Measurements from ENCODE around the gene CKAP4.

The CKAP4 gene

DNA sequence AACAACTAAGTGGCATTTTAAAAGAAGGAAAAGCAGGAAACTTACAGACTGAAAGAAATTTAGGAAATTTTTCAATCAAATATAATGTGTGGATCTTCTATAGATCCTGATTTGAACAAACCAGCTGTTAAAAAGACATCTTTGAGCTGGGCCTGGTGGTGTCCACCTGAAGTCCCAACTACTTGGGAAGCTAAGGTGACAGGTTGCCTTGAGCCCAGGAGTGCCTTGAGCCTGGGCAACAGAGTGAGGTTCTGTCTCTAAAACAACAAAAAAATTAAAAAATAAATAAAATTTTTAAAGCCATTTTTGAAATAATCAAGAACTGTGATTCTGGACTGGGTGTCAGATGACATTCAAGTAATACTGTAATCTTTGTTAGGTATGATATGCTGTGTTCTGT is 7.0 kb downstream of the CKAP4 start:
- no peak for DNase-seq (ENCODE audit: low spot score)

DNA sequence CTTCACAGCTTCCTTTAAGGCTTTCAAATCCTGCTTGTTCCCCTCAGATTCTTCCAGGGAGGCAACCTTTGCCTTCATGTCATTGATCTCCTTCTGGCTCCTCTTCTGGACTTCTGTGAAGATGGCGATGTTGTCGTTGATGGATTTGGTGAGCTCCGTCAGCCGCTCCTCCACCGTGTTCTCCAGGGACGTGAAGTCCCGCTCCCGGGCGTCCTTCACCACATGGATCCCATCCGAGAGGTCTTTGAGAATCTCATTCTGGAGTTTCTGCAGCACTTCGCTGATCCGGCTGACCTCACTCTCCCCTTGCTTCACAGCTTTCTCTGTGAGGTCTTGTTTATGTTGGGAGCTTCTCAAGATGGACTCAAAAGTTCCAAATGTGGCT is 7.9 kb downstream of the CKAP4 start:
- no peak for DNase-seq (ENCODE audit: low spot score)

DNA sequence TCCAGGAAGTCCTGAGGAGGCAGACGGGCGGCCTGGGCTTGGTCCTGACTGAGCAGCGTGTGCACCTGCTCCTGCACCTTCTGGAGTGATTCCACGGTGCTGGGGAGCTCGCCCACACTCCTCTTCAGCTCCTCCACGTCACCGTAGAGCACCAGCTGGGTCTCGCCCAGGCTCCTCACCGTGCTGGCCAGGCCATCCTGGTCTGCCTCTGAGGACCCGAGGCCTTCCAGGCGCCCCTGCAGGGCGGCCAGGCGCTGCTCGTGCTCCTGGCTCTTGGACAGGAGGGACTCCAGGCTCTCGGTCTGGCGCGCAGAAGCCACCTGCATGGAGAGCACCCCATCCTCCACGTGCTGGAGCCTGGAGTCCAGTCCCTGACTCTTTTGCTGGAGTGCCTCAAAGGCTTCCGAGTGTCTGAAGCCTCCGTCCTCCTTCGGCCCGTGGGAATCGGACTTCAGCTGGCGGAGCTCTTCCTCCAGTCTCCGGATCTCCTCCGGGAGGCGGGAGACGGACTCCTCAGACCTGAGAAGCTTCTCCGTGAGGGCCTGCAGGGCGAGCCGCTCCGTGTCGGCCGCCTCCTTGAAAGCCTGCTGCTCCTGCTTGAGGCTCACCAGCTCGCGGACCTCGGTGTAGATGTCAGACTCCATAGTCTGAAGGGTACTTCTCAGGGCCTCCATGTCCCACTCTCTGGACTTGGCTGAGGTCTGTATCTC is 8.4 kb downstream of the CKAP4 start:
- DNase-seq (ENCODE audit: low spot score), result no peak

DNA sequence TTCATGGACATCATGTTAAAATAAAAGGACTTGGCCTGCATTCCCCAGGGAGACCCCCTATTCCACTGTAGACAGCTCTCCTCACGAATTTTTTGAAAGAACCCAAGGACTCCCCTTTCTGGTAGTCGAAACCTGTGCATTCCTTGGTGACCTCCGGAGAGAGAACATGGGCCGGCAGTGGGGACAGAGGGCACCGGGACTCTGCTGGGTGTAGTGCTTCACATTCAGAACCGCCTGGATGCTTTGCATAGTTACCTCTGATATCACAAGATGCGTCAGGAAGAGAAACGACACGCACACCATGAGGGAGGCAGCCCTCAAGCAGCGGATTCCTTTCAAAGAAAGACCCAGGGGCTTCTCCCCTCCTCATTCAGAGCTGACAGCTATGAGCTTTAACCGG is 9.7 kb downstream of the CKAP4 start:
- DNase-seq (ENCODE audit: low spot score), result no peak

DNA sequence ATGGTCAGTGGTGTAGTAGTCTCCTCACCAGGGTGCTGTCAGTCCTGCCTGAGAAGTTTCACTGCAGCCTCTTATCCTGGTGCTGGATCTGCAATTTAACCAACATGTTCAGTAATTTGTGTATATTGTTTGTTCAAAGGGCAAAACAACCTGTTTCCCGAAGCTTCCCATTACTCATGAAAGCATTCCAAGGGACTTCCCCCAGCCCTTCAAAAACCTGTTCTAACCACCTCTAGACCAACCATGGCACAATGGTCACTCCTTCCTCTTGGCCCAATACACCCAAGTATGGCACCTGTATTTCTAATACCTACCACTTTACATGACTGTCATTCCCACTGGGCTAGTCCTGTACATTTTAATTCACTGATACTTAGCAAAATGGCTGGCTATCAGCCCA is 12.1 kb downstream of the CKAP4 start:
- no peak for DNase-seq (ENCODE audit: low spot score)

DNA sequence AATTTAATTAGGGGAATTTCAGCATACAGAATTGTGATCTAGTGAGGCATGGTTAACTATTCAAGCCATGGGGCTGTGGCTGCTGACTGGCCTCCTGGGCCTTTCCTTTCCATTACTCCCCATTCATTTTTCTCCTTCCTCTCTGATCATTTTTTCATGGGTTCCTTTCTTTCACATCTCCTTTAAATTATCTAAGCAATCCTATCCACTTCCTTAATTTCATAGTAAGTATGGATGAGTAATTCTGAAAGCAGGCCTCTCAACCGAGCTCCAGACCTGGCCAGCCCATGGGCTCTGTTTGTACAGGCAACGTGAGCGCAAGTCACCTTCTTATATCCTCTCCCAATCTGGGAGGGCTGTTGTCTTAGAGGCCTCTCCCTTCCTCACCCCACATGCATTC is 13.4 kb downstream of the CKAP4 start:
- no peak for DNase-seq (ENCODE audit: low spot score)

DNA sequence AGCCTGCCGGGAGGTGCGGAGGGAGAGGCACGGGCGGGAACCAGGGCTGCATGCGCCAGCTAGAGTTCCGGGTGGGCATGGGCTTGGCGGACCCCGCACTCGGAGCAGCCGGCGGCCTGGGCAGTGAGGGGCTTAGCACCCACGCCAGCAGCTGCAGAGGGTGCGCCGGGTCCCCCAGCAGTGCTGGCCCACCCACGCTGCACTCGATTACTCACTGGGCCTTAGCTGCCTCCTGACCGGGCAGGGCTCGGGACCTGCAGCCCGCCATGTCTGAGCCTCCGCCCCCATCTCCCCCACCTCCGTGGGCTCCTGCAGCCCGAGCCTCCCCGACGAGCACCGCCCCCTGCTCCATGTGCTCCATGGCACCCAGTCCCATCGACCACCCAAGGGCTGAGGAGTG is 14.8 kb downstream of the CKAP4 start:
- no peak for DNase-seq (ENCODE audit: low spot score)

DNA sequence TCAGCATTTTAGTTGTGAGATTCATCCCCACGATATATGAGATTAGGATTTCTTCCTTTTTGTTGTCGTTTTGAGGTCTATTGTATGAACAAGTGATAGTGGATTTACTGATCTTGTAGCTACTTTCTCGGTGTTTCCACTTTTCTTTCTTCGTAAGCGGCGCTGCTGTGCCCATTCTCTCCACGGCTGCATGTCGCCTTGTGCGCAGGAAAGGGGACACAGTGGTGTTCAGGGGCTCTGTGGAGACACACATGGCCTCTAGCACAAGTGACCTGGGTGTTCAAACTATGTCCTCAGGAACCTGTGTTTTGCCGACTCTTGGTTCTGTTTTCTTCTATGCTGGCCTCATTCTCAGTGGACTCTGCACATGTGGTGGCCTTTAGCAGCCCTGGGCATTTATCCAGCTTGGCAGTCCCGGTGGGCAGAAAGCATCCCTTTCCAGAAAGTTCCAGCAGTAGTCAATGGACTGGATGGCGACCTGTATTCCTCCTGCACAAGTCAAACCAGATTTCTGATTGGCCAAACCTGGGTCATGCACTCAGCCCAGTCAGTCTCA is 18.7 kb downstream of the CKAP4 start:
- DNase-seq (ENCODE audit: low spot score), result no peak

DNA sequence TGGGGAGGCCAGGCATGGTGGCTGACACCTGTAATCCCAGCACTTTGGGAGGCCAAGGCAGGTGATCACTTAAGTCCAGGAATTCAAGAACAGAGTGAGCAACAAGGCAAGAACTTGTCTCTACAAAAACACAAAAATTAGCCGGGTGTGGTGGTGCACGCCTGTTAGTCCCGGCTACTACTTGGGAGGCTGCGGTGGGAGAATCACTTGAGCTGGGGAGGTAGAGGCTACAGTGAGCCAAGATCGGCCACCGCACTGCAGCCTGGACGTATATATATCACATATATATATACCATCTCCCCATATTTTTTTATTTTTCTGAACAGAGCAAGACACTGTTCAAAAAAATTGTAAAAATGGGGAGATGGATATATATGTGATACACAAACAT is 19.5 kb downstream of the CKAP4 start:
- DNase-seq (ENCODE audit: low spot score), result no peak

DNA sequence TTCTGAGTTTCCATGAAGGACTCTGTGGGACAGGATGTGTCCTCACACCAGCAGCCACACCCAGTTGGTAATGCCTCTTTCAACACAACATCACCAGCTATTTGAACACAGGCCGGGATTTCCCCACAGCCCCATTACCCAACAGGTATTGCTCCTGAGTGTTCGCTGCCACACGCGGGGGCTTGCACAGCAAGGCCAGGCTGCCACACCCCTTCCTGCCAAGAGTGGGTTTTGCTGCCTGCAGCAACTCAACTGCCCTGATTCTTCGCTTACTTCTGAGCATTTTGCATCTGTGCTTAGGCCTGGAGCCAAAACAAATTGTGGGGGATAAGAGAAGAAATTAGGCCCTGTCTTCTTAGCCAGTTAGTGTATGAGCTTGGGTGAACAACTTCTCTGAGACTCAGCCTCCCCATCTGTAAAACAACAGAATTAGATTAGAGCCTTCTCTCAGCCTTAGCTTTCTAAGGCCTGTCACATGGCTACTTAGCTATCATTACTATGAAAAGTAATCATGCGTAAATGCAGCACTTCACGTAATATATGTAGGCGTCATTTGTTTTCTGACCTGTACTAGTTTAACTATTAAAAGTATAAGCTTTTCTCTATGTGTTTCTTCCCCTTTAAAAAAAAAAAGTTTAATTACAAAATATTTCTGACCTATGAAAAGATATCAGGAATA is 20.0 kb downstream of the CKAP4 start:
- no peak for DNase-seq (ENCODE audit: low spot score)

DNA sequence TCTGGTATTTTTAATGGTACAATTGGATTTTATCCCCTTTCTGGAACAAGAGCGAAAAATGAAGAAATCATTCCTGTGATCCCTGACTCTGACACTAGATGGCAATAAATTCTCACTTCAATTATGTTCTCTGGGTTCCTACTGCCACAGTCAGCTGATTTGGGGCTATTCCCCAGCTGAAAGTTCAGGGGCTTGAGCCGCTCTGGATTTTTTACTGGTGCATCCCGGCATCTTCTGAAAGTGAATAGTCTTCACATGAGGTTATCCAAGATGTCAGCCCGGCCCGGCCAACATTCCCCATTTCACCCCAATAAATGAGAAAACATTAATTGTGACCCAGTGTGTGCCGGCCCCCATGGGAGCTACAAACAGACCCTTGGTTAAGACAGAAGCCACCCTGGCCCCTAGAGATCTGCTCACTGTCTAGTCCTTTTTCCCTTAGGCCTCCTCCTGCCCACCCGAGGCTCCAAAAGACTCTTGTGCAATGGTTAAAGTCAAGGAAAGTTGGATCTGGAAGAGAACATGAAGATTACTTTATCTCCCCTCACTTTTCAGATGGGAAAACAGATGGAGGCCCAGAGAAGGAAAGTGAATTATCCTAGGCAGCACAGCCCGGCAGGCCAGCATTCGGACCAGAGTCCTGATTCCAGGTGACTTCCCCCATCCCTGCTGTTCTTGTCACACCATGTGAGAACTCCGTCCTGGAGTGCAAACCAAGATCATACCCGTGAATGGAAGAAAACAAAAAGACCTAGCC is 20.8 kb downstream of the CKAP4 start:
- DNase-seq (ENCODE audit: low spot score), result peak; percentile 85

DNA sequence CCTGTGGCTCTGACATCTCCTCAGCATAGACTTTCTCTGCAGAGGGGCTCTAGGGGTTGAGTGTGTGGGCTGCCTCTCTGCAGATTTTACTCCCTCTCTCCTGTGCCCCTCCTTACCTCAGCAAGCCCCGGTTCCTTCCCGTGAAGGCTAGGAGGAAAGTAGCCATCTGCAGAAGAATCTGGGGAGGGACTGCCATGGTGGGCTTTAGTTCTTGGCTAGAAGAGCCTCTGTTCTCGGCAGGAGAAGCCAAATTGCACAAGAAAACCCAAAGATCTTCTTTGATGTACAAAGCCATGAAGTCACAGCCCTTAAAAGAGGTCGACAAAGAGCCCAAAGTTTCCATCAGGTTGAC is 23.5 kb downstream of the CKAP4 start:
- no peak for DNase-seq (ENCODE audit: low spot score)

DNA sequence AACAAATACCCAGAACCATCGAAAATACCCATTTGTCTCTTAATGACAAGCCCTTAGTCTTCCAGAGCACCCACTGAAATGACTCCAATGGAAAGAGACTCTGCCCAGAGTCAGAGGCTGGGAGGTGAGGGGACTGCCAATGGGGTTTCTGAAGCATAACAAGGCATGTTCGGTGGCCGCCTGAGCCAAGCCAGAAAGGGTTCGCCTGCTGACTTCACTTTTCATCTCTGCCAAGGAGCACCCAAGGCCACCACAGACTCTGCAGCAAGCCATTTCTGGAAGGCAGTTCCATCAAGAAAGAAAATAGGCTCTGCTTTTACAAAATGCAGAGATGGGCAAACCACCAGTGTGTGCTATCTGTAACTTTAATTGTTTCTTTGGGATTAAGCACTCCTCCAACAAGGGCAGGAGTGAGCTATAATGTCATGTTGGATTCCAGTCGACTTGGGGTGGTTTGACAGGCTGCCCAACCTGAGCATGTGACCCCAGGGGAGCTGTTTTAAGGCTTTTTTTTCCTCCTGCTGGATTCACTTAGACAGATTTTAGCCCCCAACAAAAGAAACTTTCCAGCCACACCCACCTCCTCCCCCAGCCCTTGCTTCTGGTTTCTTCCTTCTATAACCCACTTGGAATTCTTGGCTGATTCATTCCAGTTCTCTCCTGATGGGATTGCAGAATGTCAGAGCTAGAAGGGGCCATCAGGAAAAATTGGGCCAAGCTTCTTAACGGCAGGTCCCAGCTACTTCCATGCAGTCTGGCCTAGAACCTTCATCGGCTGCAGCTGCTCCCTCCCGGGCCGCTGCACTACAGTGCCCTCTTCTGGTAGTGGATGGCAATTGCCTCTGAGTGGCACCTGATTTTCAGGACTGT is 24.1 kb downstream of the CKAP4 start:
- peak; percentile 81 for DNase-seq (ENCODE audit: low spot score)

DNA sequence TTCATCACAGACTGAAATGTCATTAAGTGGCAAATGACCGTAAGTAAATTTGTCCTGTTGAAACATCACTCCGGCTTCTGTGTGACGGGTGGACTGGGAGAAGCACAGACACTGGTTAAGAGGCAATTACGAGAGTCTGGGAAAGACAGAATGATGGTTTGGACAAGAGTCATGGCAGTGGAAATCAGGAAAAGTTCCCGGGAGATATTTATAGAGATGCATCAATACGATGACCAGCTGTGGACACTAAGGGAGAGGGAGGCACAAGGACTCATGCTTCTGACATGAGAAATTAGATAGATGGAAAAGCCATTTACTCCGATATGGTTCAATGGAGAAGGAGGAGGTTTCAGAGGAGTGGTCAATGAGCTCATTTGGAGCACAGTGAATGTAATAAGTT is 27.3 kb downstream of the CKAP4 start:
- DNase-seq (ENCODE audit: low spot score), result no peak

DNA sequence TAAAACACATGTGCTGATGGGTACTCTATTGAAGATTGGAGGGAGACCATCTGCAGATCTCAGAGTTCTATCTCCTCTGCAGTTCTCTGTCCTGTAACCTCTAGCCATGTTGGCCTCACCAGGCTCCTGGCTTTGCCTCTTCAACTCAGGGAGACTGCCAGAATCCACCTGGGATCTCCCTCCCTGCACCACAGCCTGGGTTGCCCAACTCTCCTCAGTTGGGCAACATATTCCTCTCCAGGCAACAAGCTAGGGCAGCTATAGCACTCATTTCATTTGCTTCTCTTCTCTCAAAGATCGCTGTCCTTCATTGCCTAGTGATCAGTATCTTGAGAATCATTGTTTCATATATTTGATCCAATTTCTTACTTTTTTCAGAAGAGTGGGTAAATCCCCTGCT is 28.8 kb downstream of the CKAP4 start:
- no peak for DNase-seq (ENCODE audit: low spot score)

DNA sequence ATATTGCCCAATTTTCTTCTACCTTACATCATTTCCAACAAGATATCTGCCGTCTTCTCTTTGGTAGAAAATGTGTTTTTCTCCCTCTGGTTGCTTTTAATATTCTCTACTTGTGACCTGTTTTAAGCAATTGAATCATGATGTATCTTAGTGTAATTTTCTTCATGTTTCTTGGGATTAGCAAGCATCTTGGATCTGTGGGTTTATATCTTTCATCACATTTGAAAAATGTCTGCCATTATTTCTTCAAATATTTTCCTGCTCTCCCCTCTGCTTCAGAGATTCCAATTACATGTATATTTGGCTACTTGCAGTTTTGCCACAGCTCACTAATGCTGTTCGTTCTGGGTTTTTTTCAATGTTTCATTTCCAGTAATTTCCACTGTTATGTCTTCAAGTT is 30.1 kb downstream of the CKAP4 start:
- DNase-seq (ENCODE audit: low spot score), result no peak

DNA sequence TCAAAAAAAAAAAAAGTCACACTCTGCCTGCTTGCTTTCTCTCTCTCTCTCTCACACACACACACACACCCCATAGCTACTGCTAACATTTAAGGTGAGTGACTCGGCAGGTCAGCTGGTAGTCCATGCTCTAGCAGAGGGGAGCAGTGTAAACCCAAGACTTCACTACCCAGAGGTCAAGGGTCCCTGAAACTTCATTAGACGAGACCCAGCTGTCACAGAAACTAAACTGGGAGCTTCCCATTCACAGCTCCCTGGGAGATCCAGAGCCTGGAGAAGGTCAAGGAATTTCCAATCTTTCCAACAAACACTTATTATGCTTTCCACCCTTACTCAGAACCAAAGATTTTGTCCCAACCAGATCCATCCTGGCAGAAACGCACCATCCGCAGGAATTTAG is 33.2 kb downstream of the CKAP4 start:
- DNase-seq (ENCODE audit: low spot score), result no peak

DNA sequence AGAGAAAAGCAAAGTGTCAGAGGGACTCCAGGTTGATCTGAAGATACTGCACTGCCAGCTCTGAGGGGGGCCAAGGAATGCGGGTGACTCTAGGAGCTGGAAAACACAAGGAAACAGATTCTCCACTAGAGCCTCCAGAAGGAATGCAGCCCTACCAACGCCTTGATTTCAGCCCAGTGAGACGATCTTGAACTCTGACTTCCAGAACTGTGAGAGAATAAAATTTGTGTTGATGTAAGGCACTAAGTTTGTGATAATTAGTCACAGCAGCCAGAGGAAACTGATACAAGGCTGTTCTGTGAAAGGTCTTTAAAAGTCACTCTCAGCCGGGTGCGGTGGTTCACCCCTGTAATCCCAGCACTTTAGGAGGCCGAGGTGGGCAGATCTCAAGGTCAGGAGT is 34.2 kb downstream of the CKAP4 start:
- no peak for DNase-seq (ENCODE audit: low spot score)

DNA sequence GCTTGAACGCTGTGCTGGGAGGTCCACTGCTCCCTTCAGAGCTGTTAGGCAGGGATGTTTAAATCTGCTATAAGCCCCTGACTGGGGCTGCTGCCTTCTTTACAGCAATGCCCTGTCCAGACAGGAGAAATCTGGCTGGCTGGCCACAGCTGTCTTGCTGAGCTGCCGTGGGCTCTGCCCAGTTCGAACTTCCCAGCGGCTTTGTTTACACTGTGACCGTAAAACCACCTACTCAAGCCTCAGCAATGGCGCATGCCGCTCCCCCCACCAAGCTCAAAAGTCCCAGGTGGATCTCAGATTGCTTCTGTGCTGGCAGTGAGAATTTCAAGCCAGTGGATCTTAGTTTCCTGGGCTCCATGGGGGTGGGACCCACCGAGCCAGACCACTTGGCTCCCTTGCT is 35.8 kb downstream of the CKAP4 start:
- DNase-seq (ENCODE audit: low spot score), result no peak

DNA sequence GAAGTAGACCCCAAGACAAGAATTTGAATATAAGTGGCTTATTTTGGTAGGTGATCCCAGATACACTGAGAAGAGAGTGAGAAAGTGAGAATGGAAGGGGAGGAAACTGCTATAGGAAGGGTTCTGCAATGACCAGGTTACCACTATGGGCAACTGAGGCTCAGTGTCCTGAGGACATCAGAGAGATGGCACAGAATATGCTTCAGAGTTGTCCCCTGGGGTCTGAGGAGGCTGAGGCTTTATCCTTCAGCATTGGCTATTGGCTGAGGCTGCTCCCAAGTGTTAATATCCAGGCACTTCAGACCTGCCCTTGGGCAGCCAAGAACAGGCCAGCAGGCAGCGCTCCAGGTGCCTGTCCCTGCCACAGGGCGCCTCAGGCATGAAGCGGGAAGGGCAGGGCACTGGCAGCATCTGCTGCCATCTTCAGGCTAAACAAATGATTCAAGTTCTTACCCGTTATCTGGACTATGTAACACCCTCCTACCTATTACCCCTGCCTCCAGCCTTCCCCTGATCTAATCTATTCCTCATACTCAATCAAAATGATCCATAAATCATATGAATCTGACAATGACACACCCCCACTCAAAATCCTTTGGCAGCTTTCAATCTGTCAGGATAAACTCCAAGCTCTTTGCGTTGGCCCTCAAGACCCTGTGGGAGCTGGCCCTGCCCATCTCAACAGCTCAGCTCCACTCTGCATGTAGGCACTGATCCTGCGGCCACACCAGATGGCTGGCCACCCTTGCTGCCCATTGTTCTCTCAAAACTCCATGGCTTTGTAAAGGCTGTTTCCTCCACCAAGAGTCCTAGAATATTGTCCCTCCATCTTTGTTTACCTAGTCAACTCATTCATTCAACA is 42.4 kb downstream of the CKAP4 start:
- DNase-seq (ENCODE audit: low spot score), result no peak

DNA sequence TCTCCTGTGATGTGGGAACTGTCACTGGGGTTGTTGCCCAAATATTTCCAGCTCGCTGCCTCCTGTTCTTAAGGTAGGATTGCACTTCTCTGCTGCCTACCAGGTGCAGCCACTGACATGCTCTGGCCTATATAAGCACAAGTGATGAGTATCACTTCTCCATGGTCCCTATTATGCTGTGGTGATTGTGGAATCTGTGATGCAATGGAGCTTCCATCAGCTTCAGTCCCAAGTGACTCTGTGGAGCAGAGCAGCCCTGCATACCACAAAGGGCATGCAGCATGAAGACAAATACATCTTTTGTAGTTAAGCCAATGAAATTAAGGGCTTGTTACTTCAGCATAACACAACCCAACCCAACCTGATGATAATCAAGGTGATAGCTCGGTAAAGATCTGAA is 43.5 kb downstream of the CKAP4 start:
- DNase-seq (ENCODE audit: low spot score), result no peak
